H1 (cell line): Measurements from ENCODE around the gene SLC22A3. TPM values are rescaled to one million over a fixed set of nuclear protein-coding genes. Genes with fewer than 3 reads are reported as not detected.

Experiments used
- CTCF ChIA-PET: fragments of 300-600 bp; sonication (Branson Sonifier 250); formaldehyde crosslinking; loops from one replicate; lab custom pipeline; 2021; ENCODE audit not compliant: partially characterized antibody; lab: Charles Lee
- POLR2A ChIA-PET: fragments of 300-600 bp; sonication (Branson Sonifier 250); formaldehyde crosslinking; loops from one replicate; lab custom pipeline; 2021; ENCODE audit warnings: inconsistent platforms; ENCODE audit not compliant: partially characterized antibody; lab: Charles Lee
- DNase-seq, 2 experiments: peaks; one replicate each; pipeline versions ENCODE4 v3.0.0 to v3.0.0-alpha.2; 2010 to 2022; ENCODE audit warnings: low spot score in 2 of 2, low read depth in 1 of 2, mixed read lengths in 1 of 2
- FAIRE-seq: peaks from 2 replicates; lab custom pipeline; 2011; peaks lifted over from hg19 to GRCh38; lab: Jason Lieb, UNC
- H2AFZ ChIP-seq: 2 replicates; pipeline ENCODE4 v1.8.1; 2012; ENCODE audit warnings: low read length, inconsistent platforms
- H2AK5ac ChIP-seq: 2 replicates; pipeline ENCODE4 v1.6.1; 2013; ENCODE audit warnings: low read depth, low read length
- H2BK120ac ChIP-seq: replicated peaks from 2 replicates; pipeline ENCODE3; 2013; ENCODE audit warnings: low read depth, low read length, inconsistent platforms
- H2BK12ac ChIP-seq: 2 replicates; pipeline ENCODE4 v1.6.1; 2013; ENCODE audit warnings: low read depth, low read length
- H2BK15ac ChIP-seq: 2 replicates; pipeline ENCODE4 v1.6.1; 2013; ENCODE audit warnings: low read length
- H2BK20ac ChIP-seq: 2 replicates; pipeline ENCODE4 v1.6.1; 2013; ENCODE audit warnings: low read length
- H2BK5ac ChIP-seq: 2 replicates; pipeline ENCODE4 v1.6.1; 2013; ENCODE audit warnings: low read depth, low read length
- H3K14ac ChIP-seq: 2 replicates; pipeline ENCODE4 v1.6.1; 2013; ENCODE audit warnings: inconsistent platforms; ENCODE audit not compliant: insufficient read length
- H3K18ac ChIP-seq: 2 replicates; pipeline ENCODE4 v1.6.1; 2013; ENCODE audit warnings: low read length; ENCODE audit errors: extremely low read depth
- H3K23ac ChIP-seq: 2 replicates; pipeline ENCODE4 v1.6.1; 2013; ENCODE audit warnings: inconsistent platforms; ENCODE audit not compliant: insufficient read length
- H3K23me2 ChIP-seq: 2 replicates; pipeline ENCODE4 v1.6.1; 2013; ENCODE audit warnings: low read depth, low read length
- H3K27ac ChIP-seq: 2 replicates; pipeline ENCODE4 v1.6.1; 2011; ENCODE audit warnings: low read depth, low read length, inconsistent platforms
- H3K27me3 ChIP-seq, 4 experiments: replicated peaks in 1 of 4; 1 replicate in 1 of 4; 2 replicates in 3 of 4; pipeline versions ENCODE4 v1.6.1 to v1.8.1; 2011 to 2013; ENCODE audit warnings: low read length in 3 of 4, mild to moderate bottlenecking in 3 of 4, inconsistent platforms in 2 of 4, mixed read lengths in 2 of 4, moderate library complexity in 1 of 4; ENCODE audit not compliant: control insufficient read depth in 3 of 4, insufficient read depth in 3 of 4; ENCODE audit errors: extremely low read depth in 1 of 4
- H3K36me3 ChIP-seq, 4 experiments: 2 replicates each; pipeline versions ENCODE4 v1.6.1 to v1.8.1; 2011 to 2013; ENCODE audit warnings: mild to moderate bottlenecking in 4 of 4, low read length in 3 of 4, moderate library complexity in 2 of 4, control low read depth in 1 of 4, inconsistent platforms in 1 of 4; ENCODE audit not compliant: insufficient read depth in 4 of 4, control insufficient read depth in 2 of 4
- H3K4ac ChIP-seq: replicated peaks from 2 replicates; pipeline ENCODE3; 2013; ENCODE audit warnings: low read length, low read depth, mixed read lengths, inconsistent platforms; ENCODE audit not compliant: insufficient read length
- H3K4me1 ChIP-seq, 4 experiments: replicated peaks in 1 of 4; 1 replicate in 1 of 4; 2 replicates in 3 of 4; pipeline versions ENCODE4 v1.6.1 to v1.8.1; 2011 to 2013; ENCODE audit warnings: low read length in 3 of 4, inconsistent platforms in 2 of 4, mixed read lengths in 1 of 4; ENCODE audit not compliant: insufficient read depth in 4 of 4, control insufficient read depth in 3 of 4
- H3K4me2 ChIP-seq, 2 experiments: 2 replicates each; pipeline versions ENCODE4 v1.6.1 to v1.8.1; 2011 to 2013; ENCODE audit warnings: low read depth in 2 of 2, low read length in 2 of 2, control low read depth in 1 of 2, inconsistent platforms in 1 of 2, mild to moderate bottlenecking in 1 of 2; ENCODE audit not compliant: insufficient read depth in 1 of 2
- H3K4me3 ChIP-seq, 4 experiments: fragments of 200-600, 300-600 bp in 1 of 4; sonication (generic), shearing (Covaris generic), sonication (Bioruptor Twin) in 1 of 4; 2 replicates each; pipeline versions ENCODE4 v1.5.1 to v1.8.1; 2011 to 2016; ENCODE audit warnings: low read length in 4 of 4, low read depth in 3 of 4, control low read depth in 2 of 4, inconsistent platforms in 2 of 4, mild to moderate bottlenecking in 2 of 4, mixed read lengths in 1 of 4, moderate library complexity in 1 of 4; ENCODE audit not compliant: insufficient read depth in 2 of 4; ENCODE audit errors: extremely low read depth in 1 of 4
- H3K56ac ChIP-seq: replicated peaks from 2 replicates; pipeline ENCODE3; 2013; ENCODE audit warnings: low read depth, mild to moderate bottlenecking, mixed read lengths, low read length, inconsistent platforms; ENCODE audit not compliant: insufficient read length
- H3K79me1 ChIP-seq: 2 replicates; pipeline ENCODE4 v1.6.1; 2013; ENCODE audit warnings: low read depth, low read length, control low read depth
- H3K79me2 ChIP-seq, 2 experiments: 2 replicates each; pipeline versions ENCODE4 v1.6.1 to v1.8.1; 2012 to 2013; ENCODE audit warnings: low read length in 2 of 2, mild to moderate bottlenecking in 2 of 2, inconsistent platforms in 1 of 2; ENCODE audit not compliant: insufficient read depth in 2 of 2, control insufficient read depth in 1 of 2
- H3K9ac ChIP-seq, 4 experiments: replicated peaks in 1 of 4; 1 replicate in 1 of 4; 2 replicates in 3 of 4; pipeline versions ENCODE4 v1.6.1 to v1.8.1; 2011 to 2013; ENCODE audit warnings: low read depth in 3 of 4, low read length in 3 of 4, control low read depth in 2 of 4, mild to moderate bottlenecking in 2 of 4, moderate library complexity in 2 of 4, inconsistent platforms in 1 of 4; ENCODE audit errors: extremely low read depth in 1 of 4
- H3K9me3 ChIP-seq, 2 experiments: 2 replicates each; pipeline versions ENCODE4 v1.6.1 to v1.8.1; 2012 to 2013; ENCODE audit warnings: mild to moderate bottlenecking in 2 of 2, moderate library complexity in 2 of 2, control low read depth in 1 of 2, inconsistent platforms in 1 of 2, low read depth in 1 of 2, low read length in 1 of 2, mixed read lengths in 1 of 2; ENCODE audit not compliant: insufficient read depth in 2 of 2
- H4K20me1 ChIP-seq, 2 experiments: replicated peaks in 1 of 2; 2 replicates each; pipeline versions ENCODE3 to v1.8.1; 2011 to 2013; ENCODE audit warnings: inconsistent platforms in 2 of 2, low read length in 2 of 2, mild to moderate bottlenecking in 1 of 2; ENCODE audit not compliant: insufficient read depth in 2 of 2, control insufficient read depth in 1 of 2
- H4K5ac ChIP-seq: 2 replicates; pipeline ENCODE4 v1.6.1; 2013; ENCODE audit warnings: low read length, low read depth, mixed read lengths, inconsistent platforms; ENCODE audit not compliant: insufficient read length
- H4K8ac ChIP-seq: 2 replicates; pipeline ENCODE4 v1.8.0; 2013; ENCODE audit warnings: mild to moderate bottlenecking, moderate library complexity, low read length, inconsistent platforms; ENCODE audit not compliant: insufficient read depth; ENCODE audit errors: extremely low read depth
- H4K91ac ChIP-seq: replicated peaks from 2 replicates; pipeline ENCODE3; 2013; ENCODE audit warnings: low read length, mixed read lengths, inconsistent platforms; ENCODE audit not compliant: insufficient read length
- KDM1A ChIP-seq: fragments of 200-600, 300-600 bp; sonication (generic); IDR thresholded peaks from 2 replicates; pipeline ENCODE4 v1.7.1; 2016; ENCODE audit warnings: mild to moderate bottlenecking, low read length, borderline replicate concordance
- WGBS, 2 experiments: shearing (Covaris generic) in 1 of 2; methylation state at CpG; one replicate each; pipeline versions ENCODE4 v1.1.6 to v1.1.7; 2013 to 2015; ENCODE audit warnings: low lambda C conversion rate in 2 of 2, mixed read lengths in 2 of 2, inconsistent platforms in 1 of 2, low coverage in 1 of 2, missing lambda C conversion rate in 1 of 2; ENCODE audit not compliant: insufficient replicate concordance in 2 of 2, insufficient coverage in 1 of 2, insufficient read length in 1 of 2; ENCODE audit errors: extremely low coverage in 1 of 2, missing lambda C conversion rate in 1 of 2; 5-methylcytosine and 5-hydroxymethylcytosine counted together
- polyA plus RNA-seq, 7 experiments: library from polyadenylated mRNA; depleted of rRNA in 3 of 7; stranded (reverse) in 5 of 7; unstranded in 2 of 7; fragments of >200 nt in 5 of 7; fragments of 200-250 nt in 2 of 7; gene quantifications; 1 replicate in 5 of 7; 2 replicates in 1 of 7; 4 replicates in 1 of 7; pipeline versions ENCODE4 v1.2.1 to v1.2.3, GENCODE V29; 2011 to 2013; ENCODE audit warnings: missing spikeins in 2 of 7, mixed read lengths in 2 of 7
- total RNA-seq: library from RNA; stranded (reverse); fragmentation: NEBNext Ultra II Directional; extraction: Animal tissue kit (Norgen Biotek cat#: 25700); gene quantifications from 2 replicates; pipeline ENCODE4 v1.2.1, GENCODE V29; 2021

SLC22A3 gene
- total and polyA plus RNA-seq, 2 of the 8 experiments (the other 6 are each of a cell fraction or from before 2014, with no cell fraction given): 1.0 to 2.9 TPM

- Histone ChIP-seq H3K79me2 (no peaks in the 10 kb centered on the region), H4K8ac (no peak overlapping the region), H3K18ac (no peak overlapping the region), H4K91ac (no peak overlapping the region), H2BK15ac (no peak overlapping the region), H2AK5ac (no peak overlapping the region), H3K4ac (no peak overlapping the region), H3K4me3 (no peak overlapping the region), H2BK5ac (no peak overlapping the region), H2BK20ac (no peak overlapping the region), H2BK12ac (no peak overlapping the region), H2AFZ (no peak overlapping the region), H3K27ac (no peak overlapping the region), H3K36me3 (no peaks in the 10 kb centered on the region)
- no peak for DNase-seq
- CTCF ChIA-PET: interaction anchor here (1.0 kb wide), 1 partner anchor 61 kb away, joined by 3 read pairs; no protein-coding TSS in a partner anchor
- no peak for TF ChIP-seq KDM1A
- TF ChIP-seq, all 59 proteins: peak for 0
- H3K9ac ChIP-seq: no peak overlapping the region
- H3K23me2 ChIP-seq: no peaks in the 10 kb centered on the region
- POLR2A ChIA-PET: interaction anchor here (0.6 kb wide), 1 partner anchor 15 kb away, joined by 3 read pairs; no protein-coding TSS in a partner anchor
- H3K23ac ChIP-seq: no peak overlapping the region
- no peak for FAIRE-seq
- 97% methylated on average over 2 of the region's 3 CpGs; no CpG with 5 or more reads in 1 of the 2 experiments for WGBS, 2 experiments
- H3K4me2 ChIP-seq: no peak overlapping the region
- H3K79me1 ChIP-seq: no peaks in the 10 kb centered on the region
- no peaks in the 10 kb centered on the region for H3K9me3 ChIP-seq
- H4K20me1 ChIP-seq: no peaks in the 10 kb centered on the region
- H3K27me3 ChIP-seq: no peaks in the 10 kb centered on the region
- no peak overlapping the region for H3K14ac ChIP-seq
- no peaks in the 10 kb centered on the region for H3K4me1 ChIP-seq
- no peak overlapping the region for H3K56ac ChIP-seq
- no peak overlapping the region for H4K5ac ChIP-seq
- H2BK120ac ChIP-seq: no peak overlapping the region
Measured at GRCh38 chr6:160327981-160328380, 20.2 kb upstream of the SLC22A3 start.
